Activated T-cell treated with anti-CD3 and anti-CD28 coated beads for 24 hours (primary cell): Measurements from ENCODE around the gene KRTAP29-1.
"Not testable (repeated sequence)": the region's sequence is repeated elsewhere in the genome, so short reads cannot be mapped to it uniquely, and the experiment has no call there.

Experiments
- DNase-seq: peaks from one replicate; pipeline ENCODE4 v3.0.0-alpha.2; 2020; ENCODE audit warnings: low read depth

KRTAP29-1 gene, protein sequence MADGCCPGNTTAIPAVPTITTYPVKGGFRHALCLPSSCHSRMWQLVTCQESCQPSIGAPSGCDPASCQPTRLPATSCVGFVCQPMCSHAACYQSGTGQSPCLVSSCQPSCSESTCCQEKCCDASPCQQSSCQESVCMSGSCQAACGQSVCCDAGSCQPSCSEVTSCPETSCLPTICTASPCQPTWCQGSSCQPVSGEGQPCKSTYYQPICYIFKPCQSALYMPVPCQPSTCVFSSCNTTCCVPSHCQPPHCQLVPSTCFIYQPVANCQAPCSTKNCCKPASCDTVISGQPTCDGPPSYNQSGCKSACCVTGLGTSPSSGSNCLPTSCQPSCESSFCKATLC

DNA sequence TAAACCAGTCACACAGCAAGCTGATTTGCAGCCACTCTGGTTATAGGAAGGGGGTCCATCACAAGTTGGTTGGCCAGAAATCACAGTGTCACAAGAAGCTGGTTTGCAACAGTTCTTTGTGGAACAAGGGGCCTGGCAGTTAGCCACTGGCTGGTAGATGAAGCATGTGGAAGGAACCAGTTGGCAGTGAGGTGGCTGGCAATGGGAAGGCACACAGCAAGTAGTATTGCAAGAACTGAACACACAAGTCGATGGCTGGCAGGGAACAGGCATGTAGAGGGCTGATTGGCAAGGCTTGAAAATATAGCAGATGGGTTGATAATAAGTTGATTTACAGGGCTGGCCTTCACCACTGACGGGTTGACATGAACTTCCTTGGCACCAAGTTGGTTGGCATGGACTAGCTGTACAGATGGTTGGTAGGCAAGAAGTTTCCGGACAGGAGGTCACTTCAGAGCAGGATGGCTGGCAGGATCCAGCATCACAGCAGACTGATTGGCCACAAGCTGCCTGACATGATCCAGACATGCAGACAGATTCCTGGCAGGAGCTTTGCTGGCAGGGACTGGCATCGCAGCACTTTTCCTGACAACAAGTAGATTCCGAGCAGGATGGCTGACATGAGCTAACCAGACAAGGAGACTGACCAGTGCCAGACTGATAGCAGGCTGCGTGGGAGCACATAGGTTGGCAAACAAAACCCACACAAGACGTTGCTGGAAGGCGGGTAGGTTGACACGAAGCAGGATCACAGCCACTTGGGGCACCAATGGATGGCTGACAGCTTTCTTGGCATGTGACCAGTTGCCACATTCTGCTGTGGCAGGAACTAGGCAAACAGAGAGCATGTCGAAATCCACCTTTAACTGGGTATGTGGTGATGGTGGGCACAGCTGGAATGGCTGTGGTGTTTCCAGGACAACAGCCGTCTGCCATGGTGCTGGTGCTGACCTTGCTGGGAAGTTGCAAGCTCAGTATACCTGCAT lies at the start of gene KRTAP29-1:
Gene KRTAP29-1, minus strand, starts transcription at position 936 of the 986 bp plus-strand sequence. Its CDS starts 0 bp downstream, at position 936.
- DNase-seq, result no peak

DNA sequence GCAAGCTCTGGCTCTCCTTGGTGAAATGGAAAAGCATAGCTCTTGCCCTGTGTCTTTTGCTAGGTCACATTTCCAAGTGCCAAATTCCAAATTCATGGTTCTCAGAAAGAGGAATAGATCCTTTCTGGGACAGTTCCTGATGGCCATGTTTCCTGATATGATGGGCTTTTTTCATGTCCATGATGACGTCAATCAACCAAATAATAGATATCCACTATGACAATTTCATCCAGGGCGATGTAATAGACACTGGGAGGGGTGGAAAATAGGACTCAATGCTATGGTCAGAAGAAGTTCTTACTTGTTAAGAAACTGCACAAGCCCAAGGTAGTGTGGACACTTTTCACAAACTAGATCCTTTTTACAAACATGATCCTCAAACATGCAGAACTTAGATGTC lies 48.5 kb upstream of the KRTAP29-1 start:
- no peak for DNase-seq

DNA sequence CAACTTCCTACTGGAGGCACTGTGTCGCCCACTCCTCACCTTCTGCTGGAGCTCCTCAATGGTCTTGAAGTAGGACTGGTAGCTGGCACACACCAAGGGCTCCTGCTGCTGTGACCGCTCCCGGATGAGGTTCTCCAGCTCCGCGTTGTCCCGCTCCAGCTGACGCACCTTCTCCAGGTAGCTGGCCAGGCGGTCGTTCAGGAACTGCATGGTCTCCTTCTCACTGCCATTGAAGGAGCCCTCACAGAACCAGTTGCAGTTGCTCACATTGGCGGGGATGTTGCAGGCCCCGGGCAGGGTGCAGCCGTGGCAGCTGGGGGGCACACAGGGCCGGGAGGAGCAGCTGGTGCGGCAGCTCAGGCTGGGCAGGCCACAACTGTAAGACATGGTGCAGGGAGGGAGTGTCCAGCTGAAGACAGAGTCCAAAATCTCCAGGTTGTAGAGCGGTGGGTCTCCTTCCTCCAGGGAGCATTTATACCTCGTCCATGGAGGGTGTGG lies 47.8 kb upstream of the KRTAP29-1 start, which contains the start of gene KRT33A:
Gene KRT33A, minus strand, starts transcription at position 448 of the 498 bp plus-strand sequence. Its CDS starts 61 bp downstream, at position 387.
- not testable (repeated sequence) for DNase-seq

DNA sequence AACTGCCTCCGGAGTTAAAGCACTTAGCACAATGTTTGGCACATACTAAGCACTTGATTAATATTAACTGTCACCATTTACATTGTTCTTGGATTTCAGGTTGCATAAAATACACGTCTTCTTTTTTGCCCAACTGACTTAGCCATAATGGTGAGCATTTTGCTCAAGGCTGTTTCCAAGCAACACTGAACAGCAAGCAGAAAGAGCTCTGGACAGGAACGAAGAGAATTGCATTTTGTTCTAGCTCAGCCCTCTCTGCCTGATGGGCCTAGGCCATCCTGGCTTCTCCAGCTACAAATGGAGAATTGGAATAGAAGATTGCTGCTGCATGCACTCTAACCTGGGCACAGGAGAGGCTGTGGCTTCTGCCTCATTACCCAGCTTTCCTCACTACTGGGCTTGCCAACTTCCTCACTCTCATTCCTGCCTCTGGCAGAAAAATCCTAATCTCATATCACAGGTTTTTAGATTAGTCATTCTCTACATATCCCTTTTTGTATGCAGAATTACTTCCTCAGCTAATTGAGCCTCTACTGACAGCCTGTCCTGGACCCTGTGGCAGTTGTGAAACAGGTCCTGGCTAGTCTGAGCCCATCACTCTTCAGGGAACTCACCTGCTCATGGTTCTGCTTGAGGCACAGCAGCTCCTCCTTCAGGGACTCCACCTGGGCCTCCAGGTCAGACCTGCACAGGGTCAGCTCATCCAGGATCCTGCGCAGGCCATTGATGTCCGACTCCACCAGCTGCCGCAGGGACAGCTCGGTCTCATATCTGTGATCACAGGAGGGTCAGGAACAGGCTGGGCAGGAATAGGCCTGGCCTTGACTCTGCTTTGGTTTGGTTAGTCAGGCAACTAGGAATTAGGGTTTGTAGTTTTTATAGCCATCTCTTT lies 45.5 kb upstream of the KRTAP29-1 start:
- DNase-seq, result no peak

DNA sequence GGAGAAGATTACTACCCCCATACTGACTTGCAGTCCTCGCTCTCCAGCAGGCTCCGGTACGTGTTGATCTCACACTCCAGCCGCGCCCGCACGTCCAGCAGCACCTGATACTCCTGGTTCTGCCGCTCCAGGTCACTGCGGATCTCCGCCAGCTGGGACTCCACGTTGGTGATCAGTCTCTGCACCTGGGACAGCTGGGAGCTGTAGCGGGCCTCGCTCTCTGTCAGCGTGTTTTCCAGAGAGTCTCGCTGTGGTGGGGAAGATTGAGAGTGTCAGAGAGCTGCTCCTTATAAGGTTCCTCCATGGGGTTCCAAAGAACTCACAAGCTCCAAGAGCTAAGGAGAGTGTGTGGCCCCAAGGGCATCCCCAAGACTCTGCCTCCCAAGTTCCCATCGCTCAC lies 43.8 kb upstream of the KRTAP29-1 start:
- DNase-seq, result not testable (repeated sequence)

DNA sequence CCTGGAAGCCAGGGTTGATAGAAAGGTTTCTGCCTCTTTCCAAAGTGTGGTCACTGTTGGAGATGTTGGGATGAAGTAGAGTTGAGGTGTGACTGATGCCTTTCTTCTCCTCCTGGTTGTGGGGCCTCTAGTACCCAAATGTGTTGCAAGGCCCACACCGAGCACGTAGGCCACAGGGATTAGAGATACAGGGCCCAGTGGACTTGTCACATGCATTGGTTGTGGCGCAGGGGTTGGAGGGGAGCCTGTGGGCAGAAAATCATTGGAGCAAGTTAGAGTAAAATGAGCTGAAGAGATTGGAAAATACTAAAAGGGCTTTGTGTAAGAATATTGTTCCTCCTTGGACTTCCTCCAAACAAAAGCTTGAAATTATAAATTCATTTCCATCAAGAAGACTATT lies 43.3 kb upstream of the KRTAP29-1 start:
- DNase-seq, result no peak

DNA sequence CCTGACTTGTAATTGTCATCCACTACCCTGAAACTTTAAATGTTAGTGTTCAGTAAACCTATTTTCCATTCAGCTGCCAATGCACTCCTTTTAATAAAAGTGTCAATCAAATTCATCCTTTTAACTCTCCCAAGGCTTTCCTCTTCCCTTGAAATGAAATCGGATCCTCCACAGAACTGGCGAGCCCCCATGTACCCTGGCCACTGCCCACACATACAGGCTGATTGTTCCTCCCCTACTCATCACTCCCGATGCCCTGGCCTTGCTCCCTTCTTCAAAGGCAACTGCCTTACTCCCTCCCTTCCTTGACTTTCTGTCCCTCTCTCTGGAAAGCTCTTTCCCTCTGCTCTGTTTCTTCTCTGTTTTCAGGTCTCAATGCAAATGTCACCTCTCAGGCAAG lies 40.4 kb upstream of the KRTAP29-1 start:
- no peak for DNase-seq

DNA sequence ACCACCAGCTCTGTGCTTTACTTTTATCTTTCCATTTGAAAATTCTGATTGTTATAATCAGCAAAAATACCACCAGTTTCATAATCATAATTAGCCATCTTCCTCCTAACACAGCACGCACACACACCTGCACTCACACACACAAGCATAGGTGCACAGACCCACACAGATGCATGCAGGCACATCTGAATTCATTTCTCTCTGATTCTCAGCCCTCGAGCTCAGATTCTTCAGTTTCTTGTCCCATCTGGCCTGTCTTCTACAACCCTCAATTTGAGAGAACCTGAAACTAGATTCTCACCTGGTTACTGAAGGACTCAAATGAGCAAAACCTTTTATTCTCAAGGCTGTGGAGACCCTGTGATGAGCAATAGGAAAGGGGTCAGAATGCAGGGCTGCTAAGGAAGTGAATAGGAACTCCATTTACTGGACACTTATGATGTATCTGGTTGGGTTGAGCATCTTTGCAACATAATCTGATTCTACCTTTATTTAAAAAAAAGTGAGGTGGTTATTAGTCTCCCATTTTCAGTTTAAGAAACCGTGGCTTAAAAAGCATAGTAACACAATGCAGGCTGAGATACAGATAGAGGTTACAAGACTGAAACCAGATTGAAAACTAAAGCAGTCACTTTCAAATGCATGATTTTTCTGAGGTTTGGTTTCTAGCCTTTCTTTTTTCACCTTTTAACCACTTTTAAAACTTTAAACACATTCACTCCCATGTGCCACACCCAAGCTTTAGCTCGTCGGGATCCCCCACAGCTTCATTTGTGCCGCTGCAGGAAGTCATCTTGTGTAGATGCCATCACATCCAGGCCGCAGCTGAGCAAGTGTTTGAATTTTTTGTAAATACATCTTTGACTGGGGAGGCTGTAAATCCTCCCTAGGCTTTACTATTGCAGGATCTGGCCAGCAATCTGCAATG lies 38.5 kb upstream of the KRTAP29-1 start:
- DNase-seq, result peak; percentile 27

DNA sequence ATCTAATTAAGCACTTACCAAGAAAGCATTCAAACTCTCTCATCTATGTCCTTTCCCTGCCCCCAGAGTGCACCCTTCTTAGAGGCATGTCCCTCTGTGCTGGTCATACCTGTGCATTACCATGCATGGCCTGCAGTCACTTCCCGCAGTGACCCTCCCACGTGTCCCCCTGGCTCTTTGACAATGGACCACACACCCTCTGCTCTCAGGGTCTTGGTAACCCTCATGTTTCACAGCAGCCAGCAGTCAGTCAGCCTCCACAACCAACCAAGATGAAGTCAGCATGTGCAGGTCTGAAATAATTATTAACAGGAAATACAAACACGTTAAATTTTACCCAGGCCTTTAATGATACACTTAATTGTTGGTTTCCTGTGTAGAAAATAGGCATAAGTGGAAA lies 37.8 kb upstream of the KRTAP29-1 start:
- no peak for DNase-seq

DNA sequence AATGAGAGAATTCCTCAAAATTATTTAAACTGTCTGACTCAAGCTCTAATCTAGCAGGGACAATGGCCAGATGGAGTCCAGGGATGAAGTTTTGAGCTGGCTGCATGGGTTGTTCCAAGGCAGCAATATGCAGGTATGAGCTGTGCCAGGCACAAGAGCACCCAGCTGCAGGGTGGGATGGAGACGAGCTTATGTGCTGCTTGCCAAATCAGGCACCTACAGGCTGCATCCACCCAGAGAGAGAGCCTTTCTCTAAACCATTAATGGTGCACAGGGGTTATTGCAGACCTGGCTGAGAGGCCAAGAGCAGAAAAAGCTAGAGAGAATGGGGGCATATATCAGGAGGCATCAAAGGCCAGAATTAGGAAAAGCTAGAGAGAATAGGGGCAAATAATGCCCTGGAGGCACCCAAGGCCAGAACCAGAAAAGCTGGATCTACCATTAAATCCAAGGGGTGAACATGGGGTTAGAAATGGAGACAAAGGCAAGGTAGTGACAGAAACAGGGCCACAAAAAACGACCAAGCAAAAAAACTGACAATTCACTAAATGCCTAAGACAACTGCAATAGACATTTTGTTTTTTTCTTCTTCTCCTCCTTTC lies 37.0 kb upstream of the KRTAP29-1 start:
- DNase-seq, result no peak

DNA sequence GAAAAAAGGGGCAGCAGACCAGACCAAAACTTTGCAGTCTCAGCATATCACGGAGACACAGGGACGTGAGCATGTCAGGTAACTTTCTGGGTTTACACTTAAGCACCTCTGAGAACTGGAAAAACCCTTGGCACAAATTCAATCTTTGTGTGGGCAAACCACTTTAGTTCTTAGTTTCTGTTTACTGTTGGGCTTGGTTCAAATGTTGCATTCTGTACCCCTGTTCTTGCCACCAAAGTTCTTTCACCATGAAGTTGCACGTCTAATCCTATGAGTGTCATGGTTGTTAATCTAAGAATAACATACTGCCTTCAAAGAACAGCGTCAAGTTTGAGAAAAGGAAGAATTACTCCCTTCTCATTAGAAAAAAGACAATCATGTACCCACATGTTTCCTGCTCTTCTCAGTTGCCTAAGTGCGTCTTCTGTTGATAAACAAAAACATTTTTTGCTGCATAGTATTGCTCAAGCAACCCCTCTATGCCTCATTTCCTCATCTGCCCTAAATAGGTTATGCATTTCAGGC lies 36.4 kb upstream of the KRTAP29-1 start:
- peak; percentile 26 for DNase-seq

DNA sequence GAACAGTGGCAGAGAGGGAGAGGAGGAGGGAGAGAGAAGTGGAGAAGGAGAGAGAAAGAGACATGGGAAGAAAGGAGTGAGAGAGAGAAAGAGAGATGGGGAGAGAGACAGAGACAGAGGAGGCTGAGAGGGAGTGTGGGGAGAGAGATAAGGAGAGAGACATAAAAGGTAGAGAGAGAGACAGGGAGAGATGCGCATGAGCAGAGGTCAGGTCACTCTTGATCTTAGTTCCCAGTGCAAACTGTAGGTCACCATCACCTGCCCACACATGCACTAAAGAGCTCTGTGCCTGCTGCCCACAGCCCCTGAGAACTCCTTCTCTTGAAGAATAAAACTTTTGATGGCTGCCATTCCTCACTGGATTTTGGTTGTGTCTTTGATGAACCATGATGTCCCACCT lies 33.1 kb upstream of the KRTAP29-1 start:
- DNase-seq, result no peak

DNA sequence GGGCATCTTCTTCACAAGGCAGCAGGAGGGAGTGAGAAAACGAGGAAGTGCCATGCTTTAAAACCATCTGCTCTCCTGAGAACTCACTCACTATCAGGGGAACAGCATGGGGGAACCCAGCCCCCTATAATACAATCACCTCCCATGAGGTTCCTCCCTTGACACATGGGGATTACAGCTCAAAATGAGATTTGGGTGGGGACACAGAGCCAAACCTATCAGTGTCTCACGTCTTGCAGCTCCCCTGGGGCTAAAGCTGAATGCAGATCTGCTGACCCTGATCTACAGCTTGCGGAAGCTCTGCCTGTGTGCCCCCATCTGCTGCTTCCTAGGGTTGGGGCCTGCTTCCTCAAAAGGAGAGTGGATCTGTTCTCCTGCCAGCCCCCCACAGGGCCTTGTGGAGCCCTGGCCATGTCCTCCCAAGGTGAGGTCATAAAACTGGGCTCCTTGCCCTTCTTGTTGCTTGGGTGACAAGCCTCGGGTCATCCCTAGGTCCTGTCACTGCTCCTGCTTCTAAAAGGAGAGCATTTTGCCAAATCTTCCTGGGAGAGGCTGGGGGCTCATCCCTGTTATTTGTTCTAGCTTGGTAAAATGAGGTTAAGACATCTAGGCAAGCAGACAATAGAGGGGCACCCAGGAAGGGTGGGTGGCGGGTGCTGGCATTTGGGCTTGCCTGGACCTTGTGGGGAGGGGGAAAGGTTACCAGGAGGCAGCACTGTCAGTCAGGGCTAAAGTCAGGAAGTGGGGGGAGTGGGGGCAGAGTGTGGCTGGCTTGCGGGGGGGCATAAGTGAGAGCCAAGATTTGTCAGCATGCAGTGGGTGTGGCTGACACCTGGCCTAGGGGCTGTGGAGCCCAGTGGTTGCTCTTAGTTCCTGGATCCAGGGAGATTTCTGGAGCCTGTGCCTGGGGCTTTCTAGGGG lies 32.0 kb upstream of the KRTAP29-1 start:
- DNase-seq, result no peak

DNA sequence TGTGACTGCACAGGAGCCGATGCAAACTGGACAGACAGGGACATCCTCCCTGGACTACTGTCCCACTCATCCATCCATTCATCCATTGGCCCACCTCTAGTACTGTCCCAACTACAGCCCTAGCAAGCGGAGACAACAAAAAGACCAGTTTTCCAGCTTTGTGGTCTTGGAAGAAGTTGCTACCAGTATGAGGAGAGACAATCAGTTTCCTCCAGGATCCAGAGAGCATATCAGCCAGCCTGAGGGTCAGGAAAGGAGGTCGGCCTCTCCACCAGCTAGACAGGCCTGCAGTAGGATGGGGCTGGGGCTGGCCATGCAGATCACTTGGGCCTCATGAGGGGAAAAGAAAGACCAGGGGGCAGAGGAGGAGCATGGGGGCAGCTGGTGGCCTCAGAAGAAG lies 31.2 kb upstream of the KRTAP29-1 start:
- DNase-seq, result no peak

DNA sequence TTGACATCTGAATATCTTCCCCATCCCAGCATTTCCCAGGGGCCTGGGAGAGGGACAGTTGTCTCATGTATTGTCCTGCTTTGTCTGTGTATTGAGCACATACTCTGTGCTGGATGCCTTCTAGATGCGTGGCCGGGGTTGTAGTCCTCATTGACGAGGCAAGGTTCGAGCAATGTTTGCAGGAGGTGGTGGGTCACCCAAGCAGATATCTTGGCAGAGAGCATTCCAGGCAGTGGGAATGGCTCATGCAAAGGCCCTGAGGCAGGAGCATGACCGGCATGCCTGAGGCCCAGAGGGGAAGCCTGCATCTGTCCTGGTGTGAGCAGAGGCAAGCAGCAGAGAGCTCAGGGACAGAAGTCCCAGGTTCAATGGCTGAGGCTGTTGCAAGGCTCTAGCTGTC lies 30.4 kb upstream of the KRTAP29-1 start:
- no peak for DNase-seq

DNA sequence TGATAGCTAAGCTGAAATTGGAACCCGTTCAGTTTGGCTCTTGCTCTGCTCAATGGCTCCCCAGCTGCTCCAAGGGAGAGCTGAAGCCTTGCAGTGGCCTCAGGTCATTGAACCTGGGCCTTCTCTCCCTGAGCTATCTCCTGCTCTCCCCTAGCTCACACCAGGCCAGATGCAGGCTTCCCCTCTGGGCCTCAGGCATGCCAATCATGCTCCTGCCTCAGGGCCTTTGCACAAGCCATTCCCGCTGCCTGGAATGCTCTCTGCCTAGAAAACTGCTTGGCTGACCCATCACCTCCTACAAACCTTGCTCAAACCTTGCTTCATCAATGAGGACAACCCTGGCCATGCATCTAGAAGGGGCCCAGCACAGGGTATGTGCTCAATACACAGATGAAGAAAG lies 29.6 kb upstream of the KRTAP29-1 start:
- DNase-seq, result no peak

DNA sequence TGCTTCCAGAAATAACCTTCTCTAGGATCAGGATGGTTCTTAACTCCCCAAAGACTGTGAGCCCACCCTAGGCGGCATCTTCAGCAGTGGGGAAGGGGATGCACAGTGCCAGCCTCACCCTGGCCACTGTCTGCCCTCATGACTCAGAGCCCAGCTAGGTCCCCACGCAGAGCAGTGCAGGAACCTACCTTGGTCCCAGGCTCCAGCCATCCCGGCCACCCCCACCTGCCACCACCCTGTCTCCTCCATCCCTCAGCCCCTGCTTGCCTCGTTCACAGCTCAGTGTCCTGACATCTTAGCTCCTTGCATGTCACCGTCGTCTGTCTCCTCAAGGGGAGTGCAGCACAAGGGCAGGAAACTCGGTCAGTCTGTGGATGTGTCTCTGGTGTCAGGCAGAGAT lies 29.0 kb upstream of the KRTAP29-1 start:
- DNase-seq, result no peak

DNA sequence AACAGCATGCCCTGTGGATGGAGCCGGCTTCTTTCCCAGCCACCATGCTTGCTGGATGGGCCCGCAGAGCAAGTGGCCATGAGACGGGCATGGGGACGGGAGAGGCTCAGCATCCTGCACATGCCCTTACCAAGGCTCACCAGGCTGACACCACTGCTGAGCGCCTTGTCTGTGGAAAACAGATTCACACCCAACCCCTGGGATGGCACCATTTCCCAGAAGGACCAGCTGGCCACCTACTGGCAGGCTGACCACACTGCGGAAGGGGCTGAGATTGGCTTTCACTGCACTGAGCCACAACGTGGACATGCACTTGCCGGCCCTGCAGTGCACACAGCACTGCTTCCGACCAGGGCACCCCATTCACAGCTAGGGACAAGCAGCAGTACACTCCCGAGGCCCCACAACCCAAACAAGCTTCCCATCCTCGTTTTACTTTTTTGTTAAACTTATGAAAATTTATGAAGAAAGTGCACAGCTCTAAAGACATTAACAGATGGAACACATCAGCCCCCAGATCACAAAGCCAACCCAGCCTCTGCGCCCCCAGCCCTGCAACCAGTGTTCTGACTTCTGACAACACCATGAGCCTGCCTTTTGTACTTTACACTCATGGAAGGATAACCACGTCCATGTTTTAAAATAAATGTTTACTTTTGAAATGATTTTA lies 26.8 kb upstream of the KRTAP29-1 start:
- DNase-seq, result no peak
